Measurements from ENCODE around the gene MYO6.

DNA sequence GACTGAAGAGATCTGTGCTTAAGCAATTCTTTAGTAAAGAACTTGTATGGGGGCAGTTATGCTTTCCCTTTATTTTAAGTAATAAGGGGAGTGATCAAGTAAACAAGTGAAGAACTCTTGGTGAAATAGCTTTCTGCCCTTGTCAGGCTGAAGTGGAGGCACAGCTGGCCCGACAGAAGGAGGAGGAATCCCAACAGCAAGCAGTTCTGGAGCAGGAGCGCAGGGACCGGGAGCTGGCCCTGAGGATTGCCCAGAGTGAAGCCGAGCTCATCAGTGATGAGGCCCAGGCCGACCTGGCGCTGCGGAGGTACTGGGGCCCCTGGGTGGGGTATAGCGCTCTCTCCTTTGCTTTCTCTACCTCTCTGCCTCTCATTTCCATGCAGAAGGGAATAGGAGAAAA is 143.3 kb downstream of the MYO6 start:
- TF ChIP-seq POLR2A (IDR thresholded peaks at IDR 0.05), result no peak
- TF ChIP-seq CTCF (IDR thresholded peaks at IDR 0.05), result no peak

Measured in adrenal gland (tissue), 5 donors.